Stimulated activated CD4-positive, alpha-beta T cell treated with anti-CD3 and anti-CD28 coated beads, Interleukin-4, amount 100 ng/mL, for 24 hours (primary cell): ENCODE results near the gene LARP6.
A peak's percentile ranks its signal among the peaks of the same experiment; 100 is the strongest.
"Not testable (repeated sequence)": the region's sequence is repeated elsewhere in the genome, so short reads cannot be mapped to it uniquely, and the experiment has no call there.

ENCODE experiments used
- DNase-seq: peaks from one replicate; pipeline ENCODE4 v3.0.0-alpha.2; 2020

Gene LARP6

GRCh38 chr15:70853973-70854665, at the start of gene LARP6:
TSS of gene LARP6 (minus strand) at chr15:70854157. CDS start at chr15:70854088, 69 bp downstream.
- DNase-seq, result no peak

- no peak for DNase-seq
Measured at GRCh38 chr15:70902107-70902506, 48.1 kb upstream of the LARP6 start.

GRCh38 chr15:70892912-70893560, 39.1 kb upstream of the LARP6 start:
- DNase-seq, result no peak

- DNase-seq, result peak; percentile 43
Measured at GRCh38 chr15:70892002-70892911, 38.3 kb upstream of the LARP6 start, which contains the start of the genes LRRC49 and THAP10. TSS of gene LRRC49 (plus strand) at chr15:70892826. CDS start at chr15:70892895, 69 bp downstream. TSS of gene THAP10 (minus strand) at chr15:70892433. CDS start at chr15:70892272, 161 bp downstream.

- DNase-seq, result no peak
Measured at GRCh38 chr15:70882361-70882760, 28.4 kb upstream of the LARP6 start.

GRCh38 chr15:70880781-70881180, 26.8 kb upstream of the LARP6 start:
- no peak for DNase-seq

GRCh38 chr15:70879401-70879800, 25.4 kb upstream of the LARP6 start:
- DNase-seq, result no peak

GRCh38 chr15:70876683-70877082, 22.7 kb upstream of the LARP6 start:
- DNase-seq, result no peak

GRCh38 chr15:70876011-70876410, 22.1 kb upstream of the LARP6 start:
- no peak for DNase-seq

GRCh38 chr15:70875001-70875782, 21.2 kb upstream of the LARP6 start:
- no peak for DNase-seq

- no peak for DNase-seq
Measured at GRCh38 chr15:70873232-70874054, 19.5 kb upstream of the LARP6 start.

GRCh38 chr15:70871490-70871889, 17.5 kb upstream of the LARP6 start:
- not testable (repeated sequence) for DNase-seq

GRCh38 chr15:70870051-70870450, 16.1 kb upstream of the LARP6 start:
- DNase-seq, result no peak

GRCh38 chr15:70869346-70869745, 15.4 kb upstream of the LARP6 start:
- no peak for DNase-seq

- DNase-seq, result no peak
Measured at GRCh38 chr15:70867911-70868467, 14.0 kb upstream of the LARP6 start.

GRCh38 chr15:70866982-70867641, 13.2 kb upstream of the LARP6 start:
- DNase-seq, result no peak

- no peak for DNase-seq
Measured at GRCh38 chr15:70863450-70864218, 9.7 kb upstream of the LARP6 start.

- no peak for DNase-seq
Measured at GRCh38 chr15:70859998-70860397, 6.0 kb upstream of the LARP6 start.

GRCh38 chr15:70859322-70859908, 5.5 kb upstream of the LARP6 start:
- DNase-seq, result no peak
